ENCODE results near the gene SLC29A2.
"Not testable (repeated sequence)": the region's sequence is repeated elsewhere in the genome, so short reads cannot be mapped to it uniquely, and the experiment has no call there.

SLC29A2 gene

DNA sequence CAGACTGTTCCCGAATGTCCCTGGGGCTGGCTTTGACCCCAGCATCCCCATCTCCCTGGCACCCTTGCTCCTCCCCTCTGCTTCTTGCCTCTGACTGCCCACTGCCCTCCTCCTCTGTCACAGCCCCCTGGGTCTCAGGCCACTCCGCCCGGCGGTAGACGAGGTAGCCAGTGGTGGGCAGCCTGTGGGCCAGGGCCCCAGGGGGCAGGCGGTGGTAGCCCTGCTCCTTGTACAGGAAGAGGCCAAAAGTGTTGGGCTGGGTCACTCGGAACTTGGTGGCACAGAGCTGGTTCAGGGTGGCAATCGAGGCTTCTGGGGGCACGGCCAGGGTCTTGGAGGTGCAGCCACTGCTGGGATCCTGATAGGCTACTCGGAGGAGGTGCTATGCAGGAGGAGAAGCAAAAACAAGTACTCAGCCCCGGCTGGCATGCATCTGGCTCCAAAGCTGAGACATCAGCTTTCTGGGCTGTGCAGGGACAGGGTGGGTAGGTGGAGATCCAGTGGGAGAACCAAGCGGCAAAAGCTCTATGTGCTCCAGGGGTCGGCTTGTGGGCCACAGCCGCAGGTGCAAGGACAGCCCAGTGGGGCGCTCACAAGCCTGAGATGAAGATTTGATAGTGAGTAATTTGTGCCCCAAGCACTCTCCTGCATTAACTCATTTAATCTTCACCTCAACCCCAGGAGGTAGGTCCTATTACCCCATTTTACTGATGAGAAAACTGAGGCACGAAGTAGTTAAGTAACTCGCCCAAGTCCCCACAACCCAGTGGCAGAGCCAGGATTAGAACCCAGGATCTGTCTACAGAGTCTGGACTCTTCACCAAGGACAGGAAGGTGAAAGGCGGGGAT is 39.0 kb downstream of the SLC29A2 start:
- DNase-seq, result no peak

DNA sequence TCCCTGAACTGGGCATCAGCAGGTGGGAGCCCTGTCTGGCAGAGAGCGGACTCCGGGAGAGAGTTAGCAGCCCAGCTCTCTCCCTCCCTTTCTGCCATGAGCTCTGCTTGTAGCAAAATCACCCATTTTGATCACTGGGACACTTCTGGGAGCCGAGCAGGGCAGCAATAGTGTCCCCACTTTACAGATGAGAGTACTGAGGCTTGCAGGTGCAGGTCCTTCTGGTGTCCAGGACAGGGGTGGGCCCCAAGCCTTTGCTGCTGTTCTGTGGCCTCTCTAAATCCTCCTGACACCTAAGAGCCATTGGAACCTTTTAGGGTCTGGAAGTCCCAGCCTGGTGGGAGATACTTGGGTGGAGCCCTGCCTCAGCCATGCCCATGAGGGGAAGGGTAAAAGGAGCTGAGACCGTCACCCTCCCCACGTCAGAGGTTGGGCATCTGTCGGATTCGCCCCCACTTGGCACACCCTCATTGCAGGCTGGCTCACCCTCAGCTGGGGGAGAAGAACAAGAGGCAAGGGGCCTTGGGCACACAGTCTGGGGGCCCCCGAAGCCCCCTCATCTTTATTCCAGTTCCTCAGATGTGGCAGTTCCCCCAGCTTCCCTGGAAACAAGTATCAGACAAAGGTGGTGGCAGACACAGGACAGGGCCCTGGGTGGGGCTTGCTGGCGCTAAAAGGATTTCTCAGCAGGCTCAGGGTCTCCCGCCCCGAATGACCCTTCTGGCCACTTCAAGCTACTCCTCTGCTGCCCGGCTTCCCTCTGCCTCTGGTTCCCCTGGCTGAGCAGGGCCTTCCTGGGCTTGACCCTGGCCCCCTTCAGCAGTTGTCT is 39.8 kb downstream of the SLC29A2 start:
- no peak for DNase-seq

DNA sequence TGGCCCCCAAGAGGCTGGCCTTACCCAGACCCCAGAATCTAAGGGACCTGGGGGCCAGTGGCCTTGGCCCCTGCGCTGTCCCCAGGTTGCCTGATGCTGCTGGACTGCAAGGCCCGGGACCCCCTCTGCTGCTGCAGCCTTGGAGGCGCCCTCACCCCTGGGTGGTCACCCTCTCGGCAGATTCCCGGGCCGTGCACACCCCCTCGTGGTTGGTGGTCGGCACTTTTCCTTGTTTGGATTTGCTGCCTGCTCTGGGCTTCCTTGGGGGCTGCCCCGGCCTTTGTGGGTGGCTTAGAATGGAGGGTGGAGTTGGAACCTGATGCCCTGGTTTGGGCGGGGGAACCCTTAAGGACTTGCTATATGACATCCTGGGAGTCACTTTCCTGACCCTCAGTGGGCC is 40.6 kb downstream of the SLC29A2 start:
- DNase-seq, result no peak

DNA sequence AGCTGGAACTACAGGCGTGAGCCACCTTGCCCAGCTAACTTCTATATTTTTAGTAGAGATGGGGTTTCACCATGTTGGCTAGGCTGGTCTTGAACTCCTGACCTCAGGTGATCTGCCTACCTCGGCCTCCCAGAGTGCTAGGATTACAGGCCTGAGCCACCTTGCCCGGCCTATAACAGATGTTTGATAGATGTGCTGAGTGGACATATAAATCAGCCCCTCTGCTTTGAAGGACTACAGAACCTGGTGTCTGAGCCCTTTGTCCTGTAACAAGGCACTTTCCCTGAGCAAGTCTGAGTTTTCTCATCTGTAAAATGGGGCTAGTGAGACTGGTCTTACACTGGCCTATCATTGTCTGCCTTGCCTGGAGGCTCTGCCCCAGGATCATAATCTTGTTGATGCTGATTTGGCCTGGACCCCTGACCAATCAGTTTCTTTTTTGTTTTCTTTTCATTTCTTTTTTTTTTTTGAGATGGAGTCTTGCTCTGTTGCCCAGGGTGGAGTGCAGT is 42.3 kb downstream of the SLC29A2 start:
- no peak for DNase-seq

DNA sequence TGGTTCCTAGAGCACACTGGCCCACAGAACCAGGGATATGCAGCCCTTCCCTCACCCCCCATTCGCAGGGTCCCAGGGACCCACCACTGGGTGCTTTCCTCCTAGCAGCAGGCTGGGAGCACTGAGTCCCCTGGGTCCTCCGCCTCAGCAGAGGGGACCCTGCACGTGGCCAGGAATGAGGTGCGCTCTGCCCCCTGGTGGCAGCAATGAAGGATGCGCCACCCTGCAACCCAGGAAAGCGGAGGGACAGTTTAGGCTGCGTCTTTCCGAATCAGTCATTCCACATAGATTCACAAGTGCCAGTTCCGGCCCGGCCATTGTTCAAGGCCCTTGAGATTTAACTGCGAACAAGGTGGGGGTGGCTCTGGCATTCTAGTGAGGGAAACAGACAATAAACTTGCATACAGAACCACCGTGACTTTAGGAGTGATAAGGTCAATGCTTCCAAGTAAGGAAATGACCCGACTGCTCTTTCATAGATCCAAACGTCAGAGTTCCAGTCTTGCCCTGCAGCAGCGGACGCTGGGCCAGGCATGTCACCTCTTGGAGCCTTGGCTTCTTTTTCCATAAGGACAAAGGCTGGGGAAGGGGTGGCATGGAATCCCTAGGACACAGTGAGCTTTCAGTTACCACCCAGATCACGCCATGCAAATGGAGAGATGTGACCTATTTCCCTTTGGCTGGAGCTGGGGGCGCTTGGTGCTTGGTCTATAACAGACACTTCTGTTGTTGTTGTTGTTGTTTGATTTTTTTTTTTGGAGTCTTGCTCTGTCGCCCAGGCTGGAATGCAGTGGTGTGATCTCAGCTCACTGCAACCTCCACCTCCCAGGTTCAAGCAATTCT is 43.0 kb downstream of the SLC29A2 start:
- DNase-seq, result peak; percentile 84

DNA sequence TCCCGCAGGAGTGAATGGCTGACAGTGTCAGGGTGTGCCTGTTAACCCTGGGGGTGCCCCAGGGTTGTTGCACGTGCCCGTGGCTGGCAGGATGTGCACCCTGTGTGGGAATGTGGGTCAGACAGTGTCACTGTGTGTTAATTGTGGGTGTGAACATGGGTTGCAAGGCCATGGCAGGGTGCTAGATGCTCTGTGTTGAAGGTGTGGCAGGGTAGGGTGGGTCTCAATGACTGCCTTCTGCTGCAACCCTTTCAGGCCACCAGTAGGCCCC is 43.6 kb downstream of the SLC29A2 start:
- DNase-seq, result no peak

DNA sequence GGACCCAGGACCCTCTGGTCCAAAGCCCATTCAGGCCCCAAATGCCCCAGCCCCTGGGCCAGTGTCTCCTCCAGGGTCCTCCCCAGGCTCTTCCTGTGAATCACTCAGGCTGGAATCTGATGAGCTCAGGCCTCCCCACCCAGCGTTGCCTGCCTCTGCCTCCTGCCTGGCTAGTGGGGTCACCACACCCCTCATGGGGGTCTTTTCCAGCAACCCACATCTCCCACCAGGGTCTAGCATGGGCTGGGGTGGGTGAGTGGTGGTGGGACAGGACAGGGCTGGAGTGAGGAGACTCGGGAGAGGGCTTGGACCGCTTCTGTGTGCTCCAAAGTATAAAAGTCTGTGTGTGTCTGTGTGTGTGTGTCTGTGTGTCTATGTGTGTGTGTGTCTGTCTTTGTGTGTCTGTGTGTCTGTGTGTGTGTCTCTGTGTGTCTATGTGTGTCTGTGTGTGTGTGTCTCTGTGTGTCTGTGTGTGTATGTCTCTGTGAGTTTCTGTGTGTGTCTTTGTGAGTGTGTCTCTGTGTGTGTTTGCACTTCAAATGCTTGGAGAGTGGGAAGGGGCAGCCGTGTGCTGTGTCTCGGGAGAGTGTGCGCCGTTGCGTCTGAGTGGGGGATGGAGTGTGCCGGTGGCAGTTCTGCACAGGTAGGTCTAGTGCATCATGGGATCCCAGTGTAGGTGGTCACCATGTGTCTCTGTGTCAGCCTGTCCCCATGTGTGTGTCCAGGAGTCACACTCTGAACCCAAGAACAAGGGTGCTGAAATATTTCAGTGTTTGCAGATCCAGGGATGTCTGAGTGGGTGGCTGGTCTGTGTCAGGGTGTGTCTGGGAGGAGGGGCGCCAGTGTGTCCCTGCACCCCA is 44.2 kb downstream of the SLC29A2 start:
- no peak for DNase-seq

DNA sequence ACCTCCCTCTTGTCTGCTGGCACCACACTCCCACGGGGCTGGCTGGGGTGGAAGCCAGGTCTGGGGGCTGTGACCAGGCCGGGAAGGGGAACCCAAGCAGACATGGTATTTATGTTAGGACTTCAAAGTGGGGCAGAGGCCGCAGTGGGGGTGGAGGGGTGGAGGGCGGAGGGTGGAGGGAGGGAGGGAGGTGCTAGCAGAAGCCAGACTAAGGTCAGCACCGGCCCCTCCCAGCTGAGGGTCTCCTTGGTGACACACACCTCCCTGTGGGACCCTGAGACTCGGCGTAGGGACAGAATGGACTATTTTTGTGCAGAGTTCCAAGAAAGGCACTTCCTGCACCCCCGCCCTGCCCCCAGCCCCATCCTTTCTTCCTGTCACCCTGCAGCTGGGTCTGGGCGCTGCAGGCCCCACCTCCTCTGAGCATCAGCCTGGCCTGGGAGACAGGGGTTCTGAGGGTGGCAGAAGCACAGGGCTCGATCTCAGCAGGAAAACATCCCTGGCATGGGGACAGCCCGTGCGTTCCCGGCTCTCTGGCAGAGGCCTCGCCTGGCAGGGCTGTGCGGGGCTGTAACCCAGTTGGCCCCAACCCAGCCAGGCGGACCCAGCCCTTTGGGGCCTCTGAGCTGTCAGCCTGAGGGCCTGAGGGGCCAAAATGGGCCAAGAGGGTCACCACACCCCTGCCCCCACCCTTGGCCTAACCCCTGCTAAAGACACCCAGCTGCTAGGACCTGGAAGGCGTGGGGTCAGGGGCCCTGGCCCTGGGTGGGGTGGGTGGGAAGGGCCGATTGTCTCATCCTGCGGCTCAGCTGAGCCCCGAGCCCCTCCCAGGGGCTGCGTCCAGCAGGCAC is 45.1 kb downstream of the SLC29A2 start:
- no peak for DNase-seq

DNA sequence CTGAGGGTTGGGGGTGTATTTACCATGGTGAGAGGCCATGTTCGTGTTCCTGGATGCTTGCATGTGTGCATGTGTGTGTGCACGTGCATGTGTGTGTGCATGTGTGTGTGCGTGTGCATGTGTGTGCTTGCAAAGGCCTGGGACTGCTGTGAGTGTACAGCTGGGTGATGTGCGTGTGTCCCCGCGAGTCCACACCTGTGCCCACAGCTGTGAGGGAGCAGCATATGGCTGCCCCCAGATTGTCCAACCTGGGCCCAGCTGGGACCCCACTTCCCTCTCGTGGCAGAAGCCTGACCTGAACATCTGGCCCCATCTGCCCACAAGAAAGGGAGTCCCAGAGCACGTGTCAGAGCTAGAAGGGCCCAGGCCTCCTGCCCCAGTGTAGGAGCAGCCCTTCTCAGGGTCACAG is 46.3 kb downstream of the SLC29A2 start:
- DNase-seq, result no peak

DNA sequence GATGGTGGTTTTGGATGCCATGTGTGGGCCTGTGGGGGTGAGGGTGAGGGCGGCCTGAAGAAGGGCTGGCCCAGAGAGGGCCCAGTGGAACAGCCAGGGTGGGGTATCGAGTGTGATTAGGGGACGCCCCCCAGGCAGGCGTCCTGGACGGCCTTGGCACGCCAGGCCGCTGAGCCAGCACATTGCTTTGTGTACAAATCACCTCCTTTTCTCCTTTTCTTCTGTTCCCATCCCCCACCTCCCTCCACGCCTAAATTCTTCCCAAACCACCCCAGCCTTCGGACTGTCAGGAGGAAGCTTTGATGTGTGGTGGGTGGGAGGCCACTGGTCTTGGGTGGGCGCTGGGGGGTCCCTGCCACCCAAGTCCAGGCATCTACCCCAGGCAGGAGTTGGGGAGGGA is 46.9 kb downstream of the SLC29A2 start:
- DNase-seq, result no peak

DNA sequence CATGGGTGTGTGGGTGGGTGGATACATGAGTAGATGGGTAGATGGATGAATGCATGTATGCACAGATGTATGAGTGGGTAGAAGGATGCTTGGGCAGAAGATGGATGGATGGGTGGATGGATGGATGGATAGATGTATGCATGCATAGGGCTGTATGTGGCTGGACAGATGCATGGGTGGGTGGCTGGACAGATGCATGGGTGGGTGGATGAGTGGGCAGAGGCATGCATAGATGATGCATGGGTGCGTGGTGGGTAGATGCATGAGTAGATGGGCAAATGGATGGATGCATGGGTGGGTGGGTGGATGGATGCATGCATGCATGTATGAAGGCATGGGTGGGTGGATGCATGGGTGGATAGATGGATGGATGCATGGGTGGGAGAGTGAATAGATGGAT is 47.9 kb downstream of the SLC29A2 start:
- DNase-seq, result no peak

DNA sequence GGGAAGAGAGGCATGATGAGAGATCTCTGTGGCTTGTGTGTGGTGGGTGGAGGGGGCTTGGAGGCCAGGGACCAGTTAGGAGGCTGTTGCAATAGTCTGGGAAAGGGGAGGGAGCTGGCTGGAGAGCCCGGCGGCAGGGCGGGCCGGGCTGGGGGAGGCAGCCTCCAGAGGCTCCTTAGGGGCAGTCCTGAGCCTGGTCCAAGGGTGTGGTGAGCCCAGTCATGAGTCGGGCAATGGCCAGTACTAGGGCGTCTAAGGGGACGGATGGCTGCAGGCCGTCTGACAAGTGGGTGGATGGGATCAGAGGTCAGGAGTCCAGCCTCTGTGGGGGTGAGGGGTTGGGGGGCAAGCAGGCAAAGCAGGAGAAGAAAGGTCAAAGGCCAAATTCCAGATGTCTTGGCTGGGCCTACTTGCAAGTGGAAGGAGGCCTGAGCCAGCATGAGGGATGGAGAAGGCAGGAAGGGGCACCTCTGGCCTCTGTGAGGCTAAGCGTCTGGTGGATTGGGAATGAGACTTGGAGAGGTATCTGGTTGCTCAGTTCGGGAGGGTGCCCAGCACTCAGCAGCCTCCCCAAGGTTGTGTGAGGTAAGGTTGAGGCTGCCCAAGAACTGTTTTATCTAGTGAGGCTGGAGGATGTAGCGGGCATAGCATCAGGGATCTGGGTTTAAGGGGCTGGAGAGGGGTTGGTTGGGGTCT is 48.7 kb downstream of the SLC29A2 start:
- DNase-seq, result no peak

DNA sequence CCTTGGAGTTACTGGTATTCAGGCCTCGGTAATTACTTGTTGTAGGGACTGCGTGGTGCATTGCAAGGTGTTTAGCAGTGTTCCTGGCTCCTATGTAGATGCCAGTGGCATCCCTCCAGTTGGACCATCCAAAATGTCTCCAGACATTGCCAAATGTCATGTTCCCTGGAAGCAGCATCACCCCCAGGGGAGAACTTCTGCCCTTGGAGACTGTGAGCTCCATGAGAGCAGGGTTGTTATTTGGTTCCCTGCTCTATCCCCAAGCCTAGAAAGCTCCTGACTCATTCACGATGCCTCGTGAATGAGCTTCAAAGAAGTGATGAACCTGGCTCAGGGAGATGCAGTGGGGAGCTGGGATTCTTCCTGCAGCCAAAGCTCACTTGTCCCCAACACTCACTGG is 50.0 kb downstream of the SLC29A2 start:
- no peak for DNase-seq

DNA sequence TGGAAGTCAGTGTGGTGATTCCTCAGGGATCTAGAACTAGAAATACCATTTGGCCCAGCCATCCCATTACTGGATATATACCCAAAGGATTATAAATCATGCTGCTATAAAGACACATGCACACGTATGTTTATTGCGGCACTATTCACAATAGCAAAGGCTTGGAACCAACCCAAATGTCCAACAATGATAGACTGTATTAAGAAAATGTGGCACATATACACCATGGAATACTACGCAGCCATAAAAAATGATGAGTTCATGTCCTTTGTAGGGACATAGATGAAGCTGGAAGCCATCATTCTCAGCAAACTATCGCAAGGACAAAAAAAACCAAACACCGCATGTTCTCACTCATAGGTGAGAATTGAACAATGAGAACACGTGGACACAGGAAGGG is 50.8 kb downstream of the SLC29A2 start:
- not testable (repeated sequence) for DNase-seq

DNA sequence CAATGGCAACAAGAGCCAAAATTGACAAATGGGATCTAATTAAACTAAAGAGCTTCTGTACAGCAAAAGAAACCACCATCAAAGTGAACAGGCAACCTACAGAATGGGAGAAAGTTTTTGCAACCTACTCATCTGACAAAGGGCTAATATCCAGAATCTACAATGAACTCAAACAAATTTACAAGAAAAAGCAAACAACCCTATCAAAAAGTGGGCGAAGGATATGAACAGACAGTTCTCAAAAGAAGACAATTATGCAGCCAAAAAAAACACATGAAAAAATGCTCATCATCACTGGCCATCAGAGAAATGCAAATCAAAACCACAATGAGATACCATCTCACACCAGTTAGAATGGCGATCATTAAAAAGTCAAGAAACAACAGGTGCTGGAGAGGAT is 51.3 kb downstream of the SLC29A2 start:
- DNase-seq, result not testable (repeated sequence)

DNA sequence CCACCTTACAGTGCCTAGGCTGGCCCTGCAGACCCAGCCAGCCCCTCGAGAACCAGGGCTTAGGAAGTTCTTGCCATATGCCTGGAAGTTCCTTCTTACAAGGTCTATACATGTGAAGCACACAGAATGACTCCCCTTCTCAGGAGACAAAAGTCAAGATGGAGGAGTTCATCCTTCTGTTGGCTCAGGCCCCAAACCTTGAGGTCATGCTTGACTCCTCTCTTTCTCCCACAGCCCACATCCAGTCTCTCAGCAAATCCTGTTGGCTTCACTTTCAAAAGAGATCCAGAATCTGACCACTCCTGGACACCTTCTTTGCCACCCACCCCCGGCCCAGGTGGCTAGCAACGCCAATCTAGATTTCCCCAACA is 53.0 kb downstream of the SLC29A2 start:
- DNase-seq, result no peak

DNA sequence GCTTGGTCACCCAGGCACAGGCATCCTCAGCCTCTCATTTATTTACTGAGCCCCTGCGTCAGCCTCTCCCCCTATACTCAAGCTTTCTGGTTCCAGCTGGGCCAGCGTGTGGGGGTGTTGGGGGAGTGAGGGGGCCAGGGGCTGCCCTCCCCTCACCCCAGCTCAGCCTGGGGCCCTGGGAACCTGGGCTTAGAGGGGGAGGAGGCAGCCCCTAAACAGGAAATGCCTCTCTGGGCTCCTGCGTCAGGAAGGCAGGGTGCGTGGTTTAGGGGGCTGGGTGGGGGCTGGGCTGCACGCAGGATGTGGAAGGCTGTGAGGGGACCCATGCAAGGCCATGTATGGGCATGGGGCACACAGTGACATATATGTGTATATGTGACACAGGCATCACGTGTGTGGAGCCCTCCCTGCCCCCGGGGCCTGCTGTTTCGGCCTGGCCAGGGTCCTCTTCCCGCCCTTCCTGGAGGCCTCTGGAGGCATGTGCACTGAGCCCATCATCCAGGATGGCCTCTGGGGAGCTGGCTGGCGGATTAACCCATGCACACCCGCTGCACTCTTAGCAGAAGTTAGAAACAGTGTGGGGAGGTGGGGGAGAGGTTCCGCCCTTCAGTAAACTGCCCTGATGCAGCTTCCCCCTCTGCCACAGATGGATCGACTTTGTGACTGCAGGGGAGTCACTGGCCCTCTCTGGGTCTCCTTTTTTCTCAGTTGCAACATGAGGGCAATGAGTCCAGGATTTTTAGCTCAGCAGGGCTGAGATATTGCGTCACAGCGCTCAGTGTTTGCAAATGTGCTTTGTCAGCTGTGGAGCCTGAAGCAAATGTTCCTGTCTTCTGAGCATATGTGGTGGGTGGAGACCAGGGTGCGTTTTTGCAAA is 53.6 kb downstream of the SLC29A2 start:
- DNase-seq, result no peak

DNA sequence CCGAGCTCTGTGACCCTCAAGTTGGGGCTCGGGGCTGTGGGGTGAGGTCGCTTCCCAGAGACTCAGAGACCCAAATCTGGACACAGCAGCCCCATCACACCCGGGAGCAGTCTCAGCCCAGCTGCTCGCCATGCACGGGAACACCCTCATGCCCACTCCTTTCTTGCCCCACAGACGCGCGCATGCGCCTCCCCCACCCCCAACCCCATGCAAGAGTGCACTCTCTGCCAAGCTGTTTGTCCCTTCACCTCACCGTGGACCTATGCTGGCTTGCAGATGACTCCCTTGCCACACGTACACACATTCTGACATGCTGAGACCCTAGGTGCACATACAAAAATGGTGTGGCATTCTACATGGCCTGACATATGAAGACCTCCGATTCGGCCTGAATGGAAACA is 54.2 kb downstream of the SLC29A2 start:
- no peak for DNase-seq

DNA sequence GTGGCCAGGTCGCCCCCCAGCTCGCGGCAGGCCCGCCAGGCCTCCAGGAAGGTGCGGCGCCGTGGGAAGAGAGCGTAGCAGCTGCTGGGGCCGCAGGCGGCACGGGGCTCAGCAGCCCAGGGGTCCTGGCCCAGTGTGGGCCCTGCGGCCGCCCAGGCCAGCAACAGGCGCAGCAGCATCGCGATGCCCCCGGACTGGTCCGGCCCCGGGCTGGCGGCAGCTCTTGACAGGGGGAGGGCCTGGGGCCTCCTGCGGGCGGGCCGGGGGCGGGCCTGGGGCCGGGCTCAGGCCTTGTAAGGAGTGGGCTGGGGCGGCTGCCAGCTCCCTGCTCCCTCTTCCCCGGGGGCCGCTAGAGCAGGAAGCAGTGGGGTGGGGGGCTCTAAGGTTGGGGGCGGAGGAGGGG is 54.7 kb downstream of the SLC29A2 start, which contains the start of gene CD248:
TSS of gene CD248 (minus strand) at position 196 of the 403 bp plus-strand sequence. CDS start at position 179, 17 bp downstream.
- DNase-seq, result no peak
